Inferior parietal cortex (tissue), 1 donor: Measurements from ENCODE around the gene TSEN54.
"Not testable (repeated sequence)": the region's sequence is repeated elsewhere in the genome, so short reads cannot be mapped to it uniquely, and the experiment has no call there.

Experiments used
- DNase-seq: peaks from one replicate; pipeline ENCODE4 v3.0.0-alpha.2; 2016; ENCODE audit errors: extremely low spot score

Gene TSEN54

DNA sequence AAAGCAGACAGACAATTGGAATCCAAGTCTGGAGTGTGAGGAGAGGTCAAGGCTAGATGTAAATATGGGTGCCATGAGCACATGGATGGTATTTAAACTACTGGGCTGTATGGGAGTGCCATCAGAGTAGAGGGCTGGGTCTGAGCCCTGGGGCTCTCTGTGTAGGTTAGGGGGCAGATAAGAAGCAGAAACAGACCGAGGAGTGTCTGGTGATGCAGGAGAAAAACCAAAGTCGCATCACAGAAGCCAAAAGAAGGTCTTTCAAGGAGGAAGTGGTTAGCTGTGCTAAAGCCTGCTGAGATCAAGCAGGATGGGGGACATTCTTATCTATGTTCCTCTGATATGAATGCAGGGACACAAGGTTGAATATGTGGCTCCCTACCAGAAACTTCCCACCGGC is 1.9 kb downstream of the TSEN54 start:
- DNase-seq = no peak

DNA sequence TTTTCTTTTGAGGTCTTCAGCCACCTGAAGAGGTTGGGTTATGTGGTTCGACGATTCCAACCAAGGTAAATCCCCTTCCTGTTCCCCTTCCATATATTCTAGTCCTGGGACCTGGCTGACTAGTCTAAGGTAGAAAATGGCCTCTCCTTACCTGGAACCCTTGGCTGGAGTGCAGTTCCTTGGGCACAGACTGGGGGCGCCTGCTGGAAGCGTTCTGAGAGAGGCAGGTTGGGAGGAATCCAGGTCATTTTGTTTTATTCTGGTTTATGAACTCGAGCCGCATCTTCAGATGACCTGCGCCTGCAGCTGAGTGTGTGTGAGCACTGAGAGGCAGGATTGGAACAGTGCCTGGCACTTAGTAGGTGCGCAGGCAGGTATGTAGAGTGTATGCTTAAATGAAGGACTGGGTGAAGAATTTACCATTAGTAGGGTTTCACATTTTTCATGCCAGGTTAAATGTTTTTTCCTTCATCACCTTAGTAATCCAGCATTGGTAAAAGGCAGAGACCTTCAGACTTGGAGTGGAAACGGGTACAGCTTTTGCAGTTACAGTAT is 2.7 kb downstream of the TSEN54 start:
- no peak for DNase-seq

DNA sequence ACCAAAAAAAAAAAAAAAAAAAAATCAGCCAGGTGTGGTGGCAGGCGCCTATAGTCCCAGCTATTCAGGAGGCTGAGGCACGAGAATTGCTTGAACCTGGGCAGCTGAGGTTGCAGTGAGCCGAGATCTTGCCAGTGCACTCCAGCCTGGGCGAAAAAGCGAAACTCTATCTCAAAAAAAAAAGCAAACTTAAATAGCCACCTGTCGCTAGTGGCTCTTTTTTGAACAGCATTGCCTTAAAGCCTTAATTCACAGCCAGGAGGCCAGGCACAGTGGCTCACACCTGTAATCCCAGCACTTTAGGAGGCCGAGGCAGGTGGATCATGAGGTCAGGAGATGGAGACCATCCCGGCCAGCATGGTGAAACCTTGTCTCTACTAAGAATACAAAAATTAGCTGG is 4.1 kb downstream of the TSEN54 start:
- not testable (repeated sequence) for DNase-seq

DNA sequence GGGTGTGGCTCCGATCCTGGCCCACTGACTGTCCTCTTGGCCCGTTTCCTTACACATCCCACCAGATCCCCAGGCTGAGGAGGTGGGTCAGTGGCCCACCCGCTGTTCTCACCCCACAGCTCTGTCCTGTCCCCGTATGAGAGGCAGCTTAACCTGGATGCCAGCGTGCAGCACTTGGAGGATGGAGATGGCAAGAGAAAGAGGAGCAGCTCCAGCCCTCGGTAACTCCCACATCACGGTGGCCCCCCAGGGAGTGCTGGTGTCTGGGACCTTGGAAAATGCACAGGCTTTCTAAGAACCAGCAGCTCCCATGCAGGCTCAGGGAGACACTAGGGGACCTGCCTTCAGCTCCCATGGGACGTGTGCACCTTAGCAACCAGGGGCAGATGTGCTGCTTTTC is 5.0 kb downstream of the TSEN54 start:
- DNase-seq = no peak

DNA sequence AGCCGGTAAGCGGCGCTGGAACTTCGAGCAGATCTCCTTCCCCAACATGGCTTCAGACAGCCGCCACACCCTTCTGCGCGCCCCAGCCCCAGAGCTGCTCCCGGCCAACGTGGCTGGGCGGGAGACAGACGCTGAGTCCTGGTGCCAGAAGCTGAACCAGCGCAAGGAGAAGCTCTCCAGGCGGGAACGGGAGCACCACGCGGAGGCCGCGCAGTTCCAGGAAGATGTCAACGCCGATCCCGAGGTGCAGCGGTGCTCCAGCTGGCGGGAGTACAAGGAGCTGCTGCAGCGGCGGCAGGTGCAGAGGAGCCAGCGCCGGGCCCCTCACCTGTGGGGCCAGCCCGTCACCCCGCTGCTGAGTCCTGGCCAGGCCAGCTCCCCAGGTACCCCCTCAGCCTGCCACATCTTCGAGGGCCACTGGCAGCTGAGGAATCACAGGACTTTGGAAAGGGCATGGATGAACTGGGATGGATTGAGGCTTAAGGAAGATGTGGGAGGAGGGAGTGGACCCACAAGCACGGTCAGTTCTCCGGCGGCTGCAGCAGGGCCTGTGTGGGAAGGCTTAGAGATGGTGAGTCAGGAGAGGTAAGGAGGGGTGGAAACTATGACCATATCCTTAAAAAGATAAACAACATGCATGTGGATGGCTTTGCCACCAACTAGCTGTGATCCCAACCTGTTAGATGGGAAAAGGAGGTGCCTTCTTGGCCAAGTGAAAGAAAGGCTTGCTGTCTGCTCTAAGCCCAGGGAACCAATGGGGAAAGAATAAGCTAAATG is 5.8 kb downstream of the TSEN54 start:
- DNase-seq = no peak

DNA sequence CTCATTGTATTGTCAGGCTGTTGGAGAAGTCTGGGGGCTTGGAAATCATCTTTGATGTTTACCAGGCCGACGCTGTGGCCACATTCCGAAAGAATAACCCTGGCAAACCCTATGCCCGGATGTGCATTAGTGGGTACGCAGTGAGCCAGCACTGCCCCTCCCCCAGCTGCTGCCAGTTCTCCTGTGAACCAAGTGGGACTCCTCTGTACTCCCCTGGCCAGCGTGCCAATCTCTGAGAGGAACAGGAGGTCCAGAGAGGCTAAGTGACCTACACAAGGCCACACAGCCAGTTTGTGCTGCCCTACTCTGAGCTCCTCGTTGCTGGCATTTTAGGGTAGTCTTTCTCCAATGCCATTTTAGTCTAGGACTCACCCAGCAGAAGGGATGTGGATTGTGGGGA is 7.3 kb downstream of the TSEN54 start:
- no peak for DNase-seq

DNA sequence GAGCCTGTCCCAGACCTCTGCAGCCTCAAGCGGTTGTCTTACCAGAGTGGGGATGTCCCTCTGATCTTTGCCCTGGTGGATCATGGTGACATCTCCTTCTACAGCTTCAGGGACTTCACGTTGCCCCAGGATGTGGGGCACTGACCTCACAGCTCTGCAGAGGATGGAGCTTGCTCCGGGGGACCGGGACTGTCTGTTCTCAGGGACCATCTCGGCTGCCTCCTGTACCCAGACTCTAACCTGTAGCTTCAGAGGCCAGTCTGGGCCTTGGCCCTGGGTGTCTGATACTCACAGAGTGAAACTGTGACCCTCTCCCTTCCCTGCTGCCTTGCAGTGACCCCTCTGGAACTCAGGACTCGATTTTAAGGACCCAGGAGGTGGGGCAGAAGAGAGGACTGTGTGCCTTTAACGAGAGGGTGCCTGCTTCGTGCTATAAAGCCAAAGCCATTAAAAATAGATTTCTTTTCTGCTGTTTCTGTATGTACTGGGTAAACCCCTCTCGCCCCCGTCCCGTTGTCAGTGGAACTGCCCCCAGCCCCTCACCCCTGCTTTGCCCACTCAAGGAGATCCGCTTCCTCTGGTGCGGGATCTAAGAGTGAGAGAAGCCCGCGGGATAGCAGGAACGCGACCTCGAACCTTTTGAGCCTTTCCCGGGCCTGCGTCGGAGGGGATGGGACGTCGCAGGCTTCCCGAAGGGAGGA is 8.1 kb downstream of the TSEN54 start:
- DNase-seq = no peak

DNA sequence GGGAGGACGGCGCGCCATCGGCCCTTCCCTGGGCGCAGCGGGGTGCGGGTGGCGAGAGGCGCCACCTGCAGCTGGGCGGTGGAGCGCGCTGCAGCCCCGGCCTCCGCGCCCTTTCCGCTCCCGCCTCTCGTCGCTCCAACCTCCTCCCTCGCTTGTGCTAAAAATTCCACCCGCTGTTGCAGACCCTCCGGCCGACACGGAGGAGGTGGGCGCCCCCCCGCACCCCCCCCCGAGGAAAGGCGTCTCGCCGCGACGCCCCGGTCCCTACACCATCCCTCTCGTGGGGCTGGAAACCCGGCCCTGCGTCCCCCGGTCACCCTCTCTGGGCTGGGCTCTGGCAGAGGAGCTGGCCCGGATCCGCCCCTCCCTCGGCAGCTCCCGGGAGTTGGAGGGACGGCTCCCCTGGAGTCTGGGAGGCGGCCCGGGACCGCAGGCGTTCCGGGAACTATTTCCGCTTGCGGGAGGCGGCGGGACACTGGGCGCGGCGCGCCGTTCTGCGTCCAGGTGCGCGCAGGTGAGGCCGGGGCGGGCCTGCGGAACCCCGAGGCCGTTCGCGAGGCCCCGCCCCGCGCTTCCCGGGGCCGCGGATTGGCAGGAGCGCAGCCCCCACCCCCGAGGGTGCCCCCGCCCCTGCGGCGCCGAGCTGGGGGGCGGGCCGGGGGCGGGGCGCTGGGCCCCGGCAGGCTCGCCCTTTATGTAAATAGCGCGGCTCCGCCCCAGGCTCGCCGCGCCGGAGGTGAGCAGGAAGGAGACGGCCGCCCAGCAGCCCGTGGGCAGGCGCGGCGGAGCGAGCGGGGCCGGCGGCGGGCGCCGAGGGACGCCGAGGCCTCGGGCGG is 8.9 kb downstream of the TSEN54 start, which contains the start of gene LLGL2:
Gene LLGL2, plus strand, starts transcription at position 728 of the 836 bp plus-strand sequence. CDS start 17,730 bp downstream, outside the sequence.
- no peak for DNase-seq

DNA sequence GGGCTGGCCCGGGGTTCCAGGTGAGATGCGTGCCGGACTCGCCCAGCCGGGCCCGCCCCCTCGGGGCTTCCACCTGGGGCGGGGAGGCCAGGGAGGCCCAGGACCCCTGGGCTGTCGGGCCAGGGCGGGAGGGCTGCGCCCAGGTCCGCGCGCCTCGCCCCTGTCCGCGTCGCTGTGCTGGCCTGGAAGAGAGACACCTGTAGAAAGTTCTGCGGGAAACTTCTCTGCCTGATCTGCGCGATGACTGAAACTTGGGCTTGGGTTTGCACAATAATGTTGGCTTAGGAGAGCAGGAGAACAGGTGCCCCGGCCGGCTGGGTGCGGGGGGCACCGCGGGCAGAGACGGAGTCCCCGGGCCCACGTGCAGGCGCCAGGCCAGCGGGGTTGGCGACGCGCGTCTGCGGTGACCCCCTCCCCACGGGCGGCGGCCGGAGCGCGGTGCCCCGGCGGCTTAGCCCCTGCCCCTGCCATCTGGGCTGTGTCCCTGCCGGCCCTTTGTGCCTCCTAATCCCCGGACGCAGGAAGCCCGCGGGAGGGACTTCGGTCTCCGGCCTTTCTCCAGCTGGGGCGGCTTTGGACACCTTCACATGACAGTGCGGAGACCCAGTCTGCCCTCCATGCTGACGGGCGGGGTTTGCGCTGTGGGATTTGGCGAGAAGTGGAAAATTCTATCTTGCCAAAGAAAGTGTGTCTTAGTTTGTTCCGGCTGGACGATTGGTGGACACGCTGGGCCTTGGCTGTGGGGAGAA is 9.7 kb downstream of the TSEN54 start:
- no peak for DNase-seq

DNA sequence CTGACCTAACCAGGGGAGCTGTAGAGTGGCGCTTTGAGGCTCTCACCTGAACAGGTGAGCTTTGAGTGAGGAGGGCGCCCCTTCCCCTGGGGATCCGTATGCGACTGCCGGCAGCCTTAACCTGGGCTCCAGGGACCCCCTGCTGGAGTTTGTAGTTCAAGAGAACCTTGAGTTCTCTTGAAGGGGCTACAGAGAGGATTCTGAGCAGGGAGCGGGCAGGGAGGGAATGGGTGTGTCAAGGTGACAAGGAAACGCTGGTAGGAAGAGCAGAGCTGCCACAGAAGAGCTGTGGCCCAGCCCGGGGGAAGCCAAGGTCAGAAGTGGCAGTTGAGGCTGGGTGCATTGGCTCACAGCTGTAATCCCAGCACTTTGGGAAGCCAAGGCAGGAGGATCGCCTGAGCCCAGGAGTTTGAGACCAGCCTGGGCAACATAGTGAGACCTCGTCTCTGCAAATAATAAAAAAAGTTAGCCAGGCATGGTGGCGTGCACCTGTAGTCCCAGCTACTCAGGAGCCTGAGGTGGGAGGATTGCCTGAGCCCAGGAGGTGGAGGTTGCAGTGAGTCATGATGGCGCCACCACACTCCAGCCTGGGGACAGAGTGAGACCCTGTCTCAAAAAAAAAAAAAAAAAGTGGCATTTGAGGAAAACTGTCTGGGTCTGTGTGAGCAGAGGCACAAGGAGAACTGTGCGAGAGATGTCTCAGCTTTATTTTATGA is 10.4 kb downstream of the TSEN54 start:
- no peak for DNase-seq

DNA sequence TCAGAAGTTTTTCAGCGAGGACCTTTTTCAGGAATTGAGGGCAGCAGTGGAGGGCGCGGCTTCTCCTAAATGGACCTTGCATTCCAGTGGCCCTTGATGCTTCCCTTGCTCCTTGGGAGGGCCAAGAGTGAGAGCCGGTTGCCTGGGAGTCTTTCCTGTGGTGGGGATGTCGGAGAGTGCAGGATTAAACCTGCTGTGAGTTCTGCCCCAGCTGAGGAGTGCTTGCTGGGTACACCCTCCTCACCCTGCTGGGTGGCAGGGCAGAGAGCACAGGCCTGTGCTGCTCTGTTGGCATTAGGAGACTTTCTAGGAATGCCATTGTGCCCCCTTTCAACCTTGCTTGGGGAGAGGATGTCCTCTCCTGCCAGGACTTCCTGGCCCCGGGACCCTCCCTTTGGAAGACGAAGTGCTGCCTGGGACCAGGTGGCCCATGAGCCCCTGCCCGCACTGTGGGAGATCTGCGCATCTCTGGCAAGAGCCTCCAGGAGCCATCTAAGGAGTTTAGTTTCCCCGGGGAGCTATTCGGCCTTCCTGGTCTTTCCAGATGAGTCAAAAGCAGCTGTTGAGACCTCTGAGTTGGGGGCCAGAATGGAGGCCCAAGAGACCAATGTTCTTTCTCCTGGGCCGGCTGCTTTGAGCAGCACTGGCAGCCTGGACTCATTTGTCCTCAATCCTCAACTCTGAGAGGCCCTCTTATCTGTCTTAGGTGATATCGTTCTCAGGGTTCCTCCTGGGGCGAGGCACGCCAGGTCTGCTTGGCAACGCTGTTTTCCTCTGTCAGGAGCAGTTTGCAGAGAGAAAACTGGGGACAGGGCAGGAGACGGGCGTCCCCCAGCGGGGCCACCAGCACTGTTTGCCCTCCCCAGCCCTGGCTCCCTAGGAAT is 14.8 kb downstream of the TSEN54 start:
- DNase-seq = no peak

DNA sequence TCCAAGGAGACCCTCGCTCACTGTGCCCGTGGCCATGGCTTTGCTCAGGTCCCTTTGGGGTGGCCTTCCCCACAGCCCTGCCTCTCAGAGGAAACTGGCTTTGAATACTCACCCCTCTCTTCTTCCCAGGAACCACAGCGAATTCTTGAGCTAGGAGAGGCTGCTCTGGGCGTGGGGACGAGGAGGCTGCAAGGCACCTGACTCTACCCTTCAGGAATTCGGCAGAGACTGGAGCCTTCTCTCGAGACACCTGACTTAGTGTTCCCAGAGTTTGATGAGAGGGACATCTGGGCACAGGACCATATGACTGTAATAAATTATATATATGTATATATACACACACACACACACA is 15.4 kb downstream of the TSEN54 start:
- no peak for DNase-seq

DNA sequence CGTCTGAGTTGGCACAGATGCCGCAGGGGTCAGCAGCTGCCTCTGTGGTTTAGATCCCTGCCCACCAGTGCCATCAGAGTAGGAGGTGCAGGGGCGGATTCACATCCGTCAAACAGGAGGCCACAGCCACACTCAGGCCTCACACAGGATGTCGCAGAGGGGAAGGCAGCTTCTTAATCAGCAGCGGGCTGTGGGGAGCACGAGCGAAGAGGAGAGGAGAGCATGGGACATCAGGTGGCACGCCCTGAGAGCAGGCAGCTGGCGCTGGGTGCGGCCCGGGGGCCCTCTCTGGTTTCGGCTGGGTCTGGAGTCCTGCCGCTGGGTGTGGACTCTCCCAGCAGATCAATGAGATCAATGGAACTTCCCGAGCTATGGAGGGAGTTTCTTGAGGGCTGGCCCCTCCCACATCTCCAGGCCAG is 18.8 kb downstream of the TSEN54 start:
- DNase-seq = no peak

DNA sequence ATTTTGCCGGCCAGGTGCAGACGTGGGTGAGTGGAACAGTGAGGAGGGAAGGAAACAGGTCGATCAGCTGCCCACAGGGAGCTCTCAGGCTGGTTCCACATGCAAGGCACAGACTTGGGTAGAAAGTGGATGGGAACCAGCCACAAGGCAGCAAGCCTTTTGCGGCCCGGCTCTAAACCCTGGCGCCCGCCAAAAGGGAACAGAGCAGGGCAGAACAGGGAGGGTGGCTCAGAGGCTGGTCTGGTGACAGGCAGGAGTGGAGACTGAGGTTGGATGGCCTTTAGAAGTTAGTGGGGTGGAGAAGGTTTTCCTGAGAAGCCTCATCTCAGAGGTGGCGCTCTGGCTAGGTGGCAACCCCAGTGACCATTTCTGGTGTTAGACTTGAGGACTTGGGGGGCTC is 19.5 kb downstream of the TSEN54 start:
- no peak for DNase-seq

DNA sequence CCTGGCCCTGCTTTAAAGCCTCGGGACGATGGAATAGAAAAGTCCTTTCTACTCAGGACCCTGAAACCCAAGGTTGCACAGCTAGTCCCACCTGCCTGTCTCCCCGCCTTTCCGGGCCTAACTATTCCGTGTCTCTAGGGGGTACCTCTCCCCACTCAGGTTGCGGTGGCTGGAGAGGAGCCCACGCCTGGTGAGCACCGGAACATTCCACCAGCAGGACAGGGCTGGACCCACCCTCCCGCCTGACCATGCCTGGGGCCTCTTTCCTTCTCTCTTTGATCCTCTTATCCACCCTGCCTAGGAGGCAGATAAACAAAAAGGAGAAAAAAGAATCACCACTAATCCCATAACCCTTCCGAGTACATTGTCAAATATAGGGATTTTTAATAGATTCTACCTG is 20.0 kb downstream of the TSEN54 start:
- no peak for DNase-seq

DNA sequence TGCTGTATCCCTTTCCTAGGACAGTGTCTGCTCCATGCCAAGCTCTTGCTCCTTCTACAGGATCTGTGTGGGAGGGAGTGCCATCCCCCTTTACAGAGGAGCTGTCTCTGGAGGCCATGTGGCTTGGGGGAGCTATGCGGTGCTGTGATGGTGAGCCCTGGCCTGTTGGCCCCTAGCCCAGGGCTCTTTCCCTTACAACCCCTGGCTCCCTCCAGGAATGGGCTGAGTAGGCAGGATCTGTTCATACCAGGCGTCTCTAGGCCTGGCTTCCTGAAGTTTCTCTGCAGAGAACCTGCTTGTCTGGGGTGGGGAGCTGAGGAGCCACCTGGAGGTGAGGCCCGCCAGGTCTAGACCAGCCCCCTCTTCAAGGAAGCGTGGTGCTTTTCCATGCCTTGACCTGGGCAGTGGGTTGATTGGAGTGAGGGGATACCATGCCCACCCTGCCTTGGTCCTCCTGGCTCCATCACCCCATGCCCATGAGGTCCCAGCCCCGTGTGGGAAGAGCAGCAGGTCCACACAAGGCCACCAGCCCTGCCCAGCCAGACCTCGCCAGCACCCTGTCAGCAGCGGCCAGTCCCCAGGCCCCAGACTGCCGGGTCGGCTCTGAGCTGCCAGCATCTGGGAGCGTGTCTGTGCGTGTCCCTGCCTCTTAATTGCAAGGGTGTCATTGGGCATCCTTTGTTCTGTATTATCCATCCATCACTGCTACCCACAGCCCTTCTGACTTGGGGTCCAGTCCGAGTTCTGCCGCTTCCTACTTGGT is 23.8 kb downstream of the TSEN54 start:
- DNase-seq = no peak

DNA sequence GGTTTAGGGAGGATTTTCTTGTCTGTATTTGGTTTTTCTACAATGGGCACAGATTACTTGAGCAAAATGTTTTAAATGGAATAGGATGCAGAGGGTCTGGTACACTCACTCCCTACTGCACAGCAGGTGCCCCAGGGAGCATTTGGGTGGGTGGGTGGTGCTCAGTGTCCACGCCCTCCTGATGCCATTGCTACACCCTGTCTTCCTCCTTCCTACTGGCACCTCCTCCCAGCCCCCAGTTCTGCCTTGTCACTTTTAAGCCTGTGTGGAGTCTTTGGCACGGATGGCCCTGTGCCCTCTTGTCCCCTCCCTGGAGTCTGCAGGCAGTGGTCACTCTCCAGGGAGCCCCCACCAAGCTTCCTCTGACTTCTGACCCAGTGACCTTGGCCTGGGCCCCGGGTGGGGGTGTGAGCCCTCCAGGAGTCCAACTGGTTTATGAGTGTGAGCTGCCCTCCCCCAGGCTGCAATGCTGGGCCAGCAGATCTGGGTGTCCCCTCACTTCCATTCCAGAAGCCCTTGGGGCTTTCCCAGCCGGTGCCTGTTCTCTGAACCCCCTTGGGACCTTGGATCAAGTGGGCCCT is 24.7 kb downstream of the TSEN54 start:
- DNase-seq = no peak

DNA sequence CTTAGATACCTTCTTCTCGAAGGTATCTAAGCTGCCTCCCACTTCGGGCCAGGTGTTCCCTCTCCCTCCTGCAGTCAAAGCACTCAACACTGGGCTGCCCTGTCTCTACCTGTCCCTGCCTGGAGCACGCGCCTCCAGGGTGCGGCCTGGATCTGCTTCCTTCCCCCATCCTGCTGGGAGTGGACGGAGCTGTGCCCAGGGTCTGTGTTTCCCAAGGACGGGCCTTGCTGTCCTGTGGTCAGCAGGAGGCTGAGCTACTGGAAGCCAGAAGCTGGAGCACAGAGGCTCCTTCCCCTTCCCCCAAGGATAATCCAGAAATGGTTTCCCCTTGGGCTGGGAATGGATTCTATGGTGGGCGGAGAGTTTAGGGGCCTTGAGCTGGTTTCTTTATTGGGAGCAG is 25.9 kb downstream of the TSEN54 start:
- no peak for DNase-seq
